Measurements from ENCODE around the gene SAXO1. TPM values are rescaled to one million over a fixed set of nuclear protein-coding genes. Genes with fewer than 3 reads are reported as not detected.

Gene SAXO1
- total and polyA plus RNA-seq, 7 donors = under 0.01 to 0.01 TPM; not detected in 5

- no peak for DNase-seq
- no peak overlapping the region for H3K4me3 ChIP-seq
These were observed 43.9 kb downstream of the SAXO1 start for GRCh38 chr9:18989097-18989496.

DNA sequence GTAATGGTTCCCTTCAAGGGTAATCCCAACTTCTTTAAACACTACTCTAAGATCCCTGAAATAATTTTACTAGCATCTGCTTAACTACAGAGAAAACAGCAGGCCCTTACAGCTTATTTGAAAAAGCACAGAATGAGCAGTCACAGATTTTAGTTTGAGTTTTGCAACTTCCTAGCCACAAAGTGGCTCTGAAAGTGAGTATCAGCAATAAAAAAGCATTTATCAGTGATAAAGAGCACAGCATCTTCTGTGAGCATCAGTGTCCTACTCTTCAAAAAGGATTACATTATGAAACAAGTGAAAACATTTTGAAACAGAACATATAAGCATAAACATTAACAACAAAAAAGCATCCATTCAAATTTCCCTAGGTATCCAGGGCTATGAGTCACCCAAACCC is 45.0 kb downstream of the SAXO1 start:
- Histone ChIP-seq H3K4me3 (no peak overlapping the region), H3K27ac (no peak overlapping the region), H3K4me1 (peaks cover 0 to 6% (median 0%) of the 10 kb centered on the region in 4 donors), H3K9me3 (peaks cover 0 to 2% (median 0%) of the 10 kb centered on the region in 4 donors), H3K36me3 (no peaks in the 10 kb centered on the region), H3K27me3 (no peaks in the 10 kb centered on the region)
- DNase-seq = no peak
- TF ChIP-seq EP300 (IDR thresholded peaks at IDR 0.05) (no peak), POLR2A (IDR thresholded peaks at IDR 0.05) (no peak), POLR2AphosphoS5 (IDR thresholded peaks at IDR 0.05) (no peak)
- TF ChIP-seq, protein P1, sequence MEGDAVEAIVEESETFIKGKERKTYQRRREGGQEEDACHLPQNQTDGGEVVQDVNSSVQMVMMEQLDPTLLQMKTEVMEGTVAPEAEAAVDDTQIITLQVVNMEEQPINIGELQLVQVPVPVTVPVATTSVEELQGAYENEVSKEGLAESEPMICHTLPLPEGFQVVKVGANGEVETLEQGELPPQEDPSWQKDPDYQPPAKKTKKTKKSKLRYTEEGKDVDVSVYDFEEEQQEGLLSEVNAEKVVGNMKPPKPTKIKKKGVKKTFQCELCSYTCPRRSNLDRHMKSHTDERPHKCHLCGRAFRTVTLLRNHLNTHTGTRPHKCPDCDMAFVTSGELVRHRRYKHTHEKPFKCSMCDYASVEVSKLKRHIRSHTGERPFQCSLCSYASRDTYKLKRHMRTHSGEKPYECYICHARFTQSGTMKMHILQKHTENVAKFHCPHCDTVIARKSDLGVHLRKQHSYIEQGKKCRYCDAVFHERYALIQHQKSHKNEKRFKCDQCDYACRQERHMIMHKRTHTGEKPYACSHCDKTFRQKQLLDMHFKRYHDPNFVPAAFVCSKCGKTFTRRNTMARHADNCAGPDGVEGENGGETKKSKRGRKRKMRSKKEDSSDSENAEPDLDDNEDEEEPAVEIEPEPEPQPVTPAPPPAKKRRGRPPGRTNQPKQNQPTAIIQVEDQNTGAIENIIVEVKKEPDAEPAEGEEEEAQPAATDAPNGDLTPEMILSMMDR (IDR thresholded peaks at IDR 0.05) = no peak
- intact Hi-C loops (cut with DNase I) = no loop called here

More at GRCh38 chr9:18989097-18989496, 43.9 kb downstream of the SAXO1 start:
- H3K4me1 ChIP-seq = peaks cover 0 to 6% (median 0%) of the 10 kb centered on the region in 4 donors
- H3K36me3 ChIP-seq = no peaks in the 10 kb centered on the region
- H3K27ac ChIP-seq = no peak overlapping the region
- intact Hi-C loops (cut with DNase I) = no loop called here
- peaks cover 0 to under 1% (median 0%) of the 10 kb centered on the region in 4 donors for H3K9me3 ChIP-seq
- TF ChIP-seq EP300 (IDR thresholded peaks at IDR 0.05) (no peak), POLR2A (IDR thresholded peaks at IDR 0.05) (no peak), POLR2AphosphoS5 (IDR thresholded peaks at IDR 0.05) (no peak)
- TF ChIP-seq, protein P1 (IDR thresholded peaks at IDR 0.05) = no peak
- no peaks in the 10 kb centered on the region for H3K27me3 ChIP-seq
- 77 to 86% methylated on average over 2 of the region's 2 CpGs for WGBS, 2 donors

GRCh38 chr9:18985996-18986395 is 47.0 kb downstream of the SAXO1 start:
- Histone ChIP-seq H3K36me3 (no peaks in the 10 kb centered on the region), H3K27ac (no peak overlapping the region), H3K27me3 (no peaks in the 10 kb centered on the region), H3K4me1 (peaks cover 0 to 15% (median 14%) of the 10 kb centered on the region in 4 donors), H3K4me3 (no peak overlapping the region), H3K9me3 (peaks cover 0 to 2% (median 0%) of the 10 kb centered on the region in 4 donors)
- TF ChIP-seq POLR2AphosphoS5 (IDR thresholded peaks at IDR 0.05) (no peak), POLR2A (IDR thresholded peaks at IDR 0.05) (no peak), EP300 (IDR thresholded peaks at IDR 0.05) (no peak)
- TF ChIP-seq, protein P1 (IDR thresholded peaks at IDR 0.05) = no peak
- no peak for DNase-seq
- intact Hi-C loops (cut with DNase I) = no loop called here

DNA sequence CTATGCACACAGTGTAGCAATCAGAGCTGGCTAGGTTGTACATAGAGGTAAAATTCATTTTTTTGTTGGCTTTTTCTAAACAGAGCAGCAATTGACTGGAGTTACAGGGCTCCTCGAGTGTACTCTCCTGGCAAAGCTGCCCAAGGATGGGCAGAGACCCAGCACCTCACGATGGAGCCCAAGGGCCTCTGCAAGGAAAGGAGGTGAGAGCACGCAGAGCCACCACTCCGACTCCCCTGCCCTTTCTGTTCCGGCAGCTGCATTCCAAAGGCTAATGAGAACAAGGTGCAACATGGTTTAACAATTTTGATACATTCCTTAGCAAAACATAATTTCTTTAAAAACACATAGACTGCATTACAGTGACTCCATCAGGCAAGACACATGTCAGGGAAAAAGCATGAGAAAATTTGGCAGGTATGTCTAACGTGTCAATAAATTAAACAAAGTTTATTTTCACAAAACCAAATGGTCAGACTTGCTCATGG is 47.5 kb downstream of the SAXO1 start:
- H3K27me3 ChIP-seq = no peaks in the 10 kb centered on the region
- TF ChIP-seq, protein P1 (IDR thresholded peaks at IDR 0.05) = no peak
- TF ChIP-seq POLR2A (IDR thresholded peaks at IDR 0.05) = no peak
- TF ChIP-seq POLR2AphosphoS5 (IDR thresholded peaks at IDR 0.05) = no peak
- no peak for TF ChIP-seq EP300 (IDR thresholded peaks at IDR 0.05)
- no peaks in the 10 kb centered on the region for H3K36me3 ChIP-seq
- H3K9me3 ChIP-seq = peaks cover 0 to 2% (median 0%) of the 10 kb centered on the region in 4 donors
- no peak for DNase-seq
- no peak overlapping the region for H3K27ac ChIP-seq
- intact Hi-C loops (cut with DNase I) = no loop called here
- peaks cover 0 to 17% (median 14%) of the 10 kb centered on the region in 4 donors for H3K4me1 ChIP-seq
- WGBS, 2 donors = 88 to 89% methylated on average over 6 of the region's 6 CpGs
- no peak overlapping the region for H3K4me3 ChIP-seq

DNA sequence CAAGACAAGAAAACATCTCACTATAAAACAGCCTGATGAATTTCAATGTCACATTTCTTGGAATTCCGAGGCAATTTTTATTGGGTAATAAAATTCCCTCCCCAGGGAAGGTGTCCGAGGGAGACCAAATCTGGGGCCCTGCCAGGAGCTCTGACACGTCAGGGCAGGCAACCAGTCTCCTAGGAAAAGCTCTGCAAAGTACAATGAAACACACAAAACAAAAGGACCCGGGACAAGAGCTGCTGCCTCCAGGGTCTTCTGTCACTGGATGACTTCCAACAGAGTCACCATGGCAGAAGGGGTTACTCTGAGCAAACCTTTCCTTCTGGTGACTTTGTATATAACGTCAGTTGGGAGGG is 50.8 kb downstream of the SAXO1 start:
- DNase-seq = no peak
- Histone ChIP-seq H3K4me3 (no peak overlapping the region), H3K4me1 (peaks cover 0 to 24% (median 20%) of the 10 kb centered on the region in 4 donors), H3K27me3 (no peaks in the 10 kb centered on the region), H3K36me3 (no peaks in the 10 kb centered on the region), H3K27ac (no peak overlapping the region), H3K9me3 (peaks cover 0 to 2% (median 0%) of the 10 kb centered on the region in 4 donors)
- TF ChIP-seq POLR2A (IDR thresholded peaks at IDR 0.05) (no peak), EP300 (IDR thresholded peaks at IDR 0.05) (no peak), POLR2AphosphoS5 (IDR thresholded peaks at IDR 0.05) (no peak)
- TF ChIP-seq, protein P1 (IDR thresholded peaks at IDR 0.05) = no peak
- intact Hi-C loops (cut with DNase I) = no loop called here
- 34 to 73% methylated on average over 5 of the region's 5 CpGs for WGBS, 2 donors

All from sigmoid colon (tissue), 7 donors.